ENCODE data around the gene BEND2.

BEND2 gene

GRCh38 chrX:18119856-18120255 lies 100.8 kb downstream of the BEND2 start:
- H2BK12ac ChIP-seq (ENCODE audit: low read length), result no peak overlapping the region
- no peaks in the 10 kb centered on the region for H3K9me3 ChIP-seq (replicated peaks in 1 of 2; ENCODE audit: control insufficient read depth in 2 of 2, insufficient read depth in 1 of 2, low read depth in 1 of 2, low read length in 2 of 2)
- H2BK5ac ChIP-seq (ENCODE audit: low read length), result no peak overlapping the region
- H3K4me1 ChIP-seq (ENCODE audit: control insufficient read depth in 2 of 2, insufficient read depth in 1 of 2, low read depth in 1 of 2, low read length in 2 of 2), result no peaks in the 10 kb centered on the region
- no peak overlapping the region for H3K27ac ChIP-seq (replicated peaks; ENCODE audit: low read length)
- H2BK120ac ChIP-seq (ENCODE audit: low read depth, low read length), result no peak overlapping the region
- H3K27me3 ChIP-seq (ENCODE audit: control insufficient read depth in 3 of 3, insufficient read depth in 3 of 3, low read depth in 1 of 3, low read length in 3 of 3), result peaks cover 0 to 6% (median 0%) of the 10 kb centered on the region in 3 experiments
- H3K79me1 ChIP-seq (ENCODE audit: low read depth, low read length), result no peaks in the 10 kb centered on the region
- no peak overlapping the region for H4K91ac ChIP-seq (ENCODE audit: low read depth, low read length, poor library complexity)
- H3K4me2 ChIP-seq (ENCODE audit: insufficient read depth, low read length, poor library complexity, severe bottlenecking), result no peak overlapping the region
- no peak overlapping the region for H3K4me3 ChIP-seq (ENCODE audit: low read length in 2 of 2)
- H4K8ac ChIP-seq (ENCODE audit: low read depth, low read length), result no peak overlapping the region
- no peak overlapping the region for H3K4ac ChIP-seq (ENCODE audit: low read length)
- H2BK15ac ChIP-seq (ENCODE audit: low read length), result no peak overlapping the region
- H3K18ac ChIP-seq (ENCODE audit: low read length), result no peak overlapping the region
- no peak overlapping the region for H3K9ac ChIP-seq (ENCODE audit: low read depth, low read length, poor library complexity)
- H2AK5ac ChIP-seq (ENCODE audit: low read depth, low read length), result no peak overlapping the region
- no peak for DNase-seq (ENCODE audit: low spot score)
- WGBS, 2 donors (ENCODE audit: extremely low coverage in 2 of 2, insufficient read length in 2 of 2, insufficient replicate concordance in 1 of 2), result no CpG with 5 or more reads among the region's 2 CpGs
- no peak overlapping the region for H3K14ac ChIP-seq (ENCODE audit: low read length)
- no peak overlapping the region for H3K23ac ChIP-seq (ENCODE audit: low read depth, low read length, poor library complexity)
- H3K36me3 ChIP-seq (replicated peaks in 1 of 2; ENCODE audit: control insufficient read depth in 2 of 2, insufficient read depth in 2 of 2, low read length in 2 of 2), result no peaks in the 10 kb centered on the region
- no peak overlapping the region for H2AFZ ChIP-seq (ENCODE audit: low read length)
